Urinary bladder (tissue), 4 donors: ENCODE measurements around the gene PCK2. TPM values are rescaled to one million over a fixed set of nuclear protein-coding genes. Genes with fewer than 3 reads are reported as not detected.

Source experiments
- DNase-seq: peaks from one replicate; pipeline ENCODE4 v3.0.0-alpha.2; 2015; ENCODE audit errors: extremely low spot score
- H3K27ac ChIP-seq: one replicate; pipeline ENCODE4 v1.5.1; 2013; ENCODE audit warnings: low read depth, mild to moderate bottlenecking, moderate library complexity
- H3K36me3 ChIP-seq: one replicate; pipeline ENCODE4 v1.6.1; 2013; ENCODE audit warnings: mild to moderate bottlenecking, moderate library complexity; ENCODE audit not compliant: insufficient read depth
- H3K4me1 ChIP-seq: one replicate; pipeline ENCODE4 v1.6.1; 2013; ENCODE audit warnings: mild to moderate bottlenecking, moderate library complexity; ENCODE audit not compliant: insufficient read depth
- H3K4me3 ChIP-seq: one replicate; pipeline ENCODE4 v1.5.1; 2013; ENCODE audit warnings: low read depth, low read length
- WGBS: extraction: QIAGEN DNeasy Blood & Tissue Kit; methylation state at CpG from one replicate; pipeline ENCODE4 v1.1.7; 2013; 5-methylcytosine and 5-hydroxymethylcytosine counted together
- polyA plus RNA-seq: library from polyadenylated mRNA; stranded (reverse); fragments of 200-250 nt; gene quantifications from one replicate; pipeline ENCODE4 v1.2.3, GENCODE V29; 2013
- total RNA-seq: library from RNA; depleted of rRNA; stranded (reverse); fragments of >200 nt; gene quantifications from one replicate; pipeline ENCODE4 v1.2.3, GENCODE V29; 2014
- donor health status: healthy with polysubstance abuse.
- donor health status: healthy.

The PCK2 gene
- total and polyA plus RNA-seq, 2 donors = 5.3 to 23.7 TPM

- no peak overlapping the region for H3K27ac ChIP-seq
- H3K4me3 ChIP-seq = no peak overlapping the region
- H3K4me1 ChIP-seq = no peaks in the 10 kb centered on the region
- 89% methylated on average over 8 of the region's 8 CpGs for WGBS
- no peak for DNase-seq
- no peaks in the 10 kb centered on the region for H3K36me3 ChIP-seq
These were observed 27.5 kb upstream of the PCK2 start for GRCh38 chr14:24066496-24067132.

GRCh38 chr14:24067133-24068082 is 26.7 kb upstream of the PCK2 start:
- DNase-seq = no peak
- WGBS = 89% methylated on average over 12 of the region's 12 CpGs
- Histone ChIP-seq H3K27ac (no peak overlapping the region), H3K36me3 (no peaks in the 10 kb centered on the region), H3K4me3 (no peak overlapping the region), H3K4me1 (no peaks in the 10 kb centered on the region)

GRCh38 chr14:24068711-24069410 is 25.2 kb upstream of the PCK2 start:
- 81% methylated on average over 10 of the region's 10 CpGs for WGBS
- H3K4me1 ChIP-seq = no peaks in the 10 kb centered on the region
- H3K36me3 ChIP-seq = no peaks in the 10 kb centered on the region
- no peak overlapping the region for H3K4me3 ChIP-seq
- no peak for DNase-seq
- no peak overlapping the region for H3K27ac ChIP-seq

GRCh38 chr14:24069411-24069735 is 24.7 kb upstream of the PCK2 start:
- Histone ChIP-seq H3K36me3 (no peaks in the 10 kb centered on the region), H3K4me1 (no peaks in the 10 kb centered on the region), H3K27ac (no peak overlapping the region), H3K4me3 (no peak overlapping the region)
- WGBS = 77% methylated on average over 6 of the region's 6 CpGs
- no peak for DNase-seq

DNA sequence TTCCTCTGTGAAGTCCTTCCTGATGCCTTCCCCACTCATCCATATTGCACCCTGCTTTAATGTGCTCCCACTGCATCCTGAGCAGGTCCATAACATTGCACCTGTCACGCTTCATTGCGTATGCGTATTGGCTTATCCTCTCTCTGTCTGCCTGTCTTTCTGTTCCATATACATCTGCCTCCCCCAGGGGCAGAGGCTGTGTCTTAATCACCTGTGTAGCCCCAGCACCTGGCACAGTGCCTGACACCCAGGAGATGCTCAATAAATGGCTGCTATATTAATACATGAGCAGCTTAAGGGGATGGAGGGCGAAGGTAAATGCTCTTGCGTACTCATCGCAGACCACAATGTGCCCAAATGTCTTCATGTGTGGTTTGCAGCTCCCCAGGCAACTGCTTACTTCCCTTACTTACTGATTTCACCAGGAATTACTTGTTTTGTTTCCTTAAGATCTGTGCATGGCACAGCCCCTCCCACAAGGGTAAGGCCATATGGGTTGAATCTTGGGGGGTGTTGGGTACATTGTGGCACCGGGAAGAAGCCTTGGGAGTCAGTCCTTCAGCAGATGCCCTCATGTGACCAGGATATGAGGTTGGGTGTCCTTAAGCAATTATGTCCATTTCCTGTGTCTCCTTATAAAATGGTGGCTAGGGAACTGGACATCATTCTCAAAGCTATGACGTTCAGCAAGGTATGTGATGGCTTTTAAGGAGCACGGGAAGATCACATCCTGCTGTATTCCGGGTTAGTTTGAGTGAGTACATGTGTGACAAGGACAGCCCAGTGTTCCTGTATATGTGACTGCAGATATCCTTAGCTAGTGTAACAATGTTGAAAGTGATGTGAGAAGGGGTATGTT is 23.6 kb upstream of the PCK2 start:
- no peak overlapping the region for H3K4me3 ChIP-seq
- DNase-seq = no peak
- no peaks in the 10 kb centered on the region for H3K36me3 ChIP-seq
- H3K4me1 ChIP-seq = no peaks in the 10 kb centered on the region
- WGBS = 78% methylated on average over 10 of the region's 10 CpGs
- H3K27ac ChIP-seq = no peak overlapping the region

- H3K4me1 ChIP-seq = no peaks in the 10 kb centered on the region
- H3K4me3 ChIP-seq = no peak within 1 kb of the TSS
- H3K27ac ChIP-seq = no peak within 1 kb of the TSS
- no peak for DNase-seq
- H3K36me3 ChIP-seq = no peaks in the 10 kb centered on the region
- WGBS = 35% methylated on average over 19 of the region's 19 CpGs
These were observed 22.9 kb upstream of the PCK2 start, which contains the start of gene CPNE6 for GRCh38 chr14:24071144-24071697. CPNE6 (plus strand) TSS chr14:24071562; CDS start chr14:24072937, 1,375 bp downstream.

GRCh38 chr14:24071836-24072430 is 22.2 kb upstream of the PCK2 start:
- WGBS = 66% methylated on average over 12 of the region's 12 CpGs
- no peak for DNase-seq
- H3K4me1 ChIP-seq = no peaks in the 10 kb centered on the region
- H3K4me3 ChIP-seq = no peak overlapping the region
- no peak overlapping the region for H3K27ac ChIP-seq
- no peaks in the 10 kb centered on the region for H3K36me3 ChIP-seq

DNA sequence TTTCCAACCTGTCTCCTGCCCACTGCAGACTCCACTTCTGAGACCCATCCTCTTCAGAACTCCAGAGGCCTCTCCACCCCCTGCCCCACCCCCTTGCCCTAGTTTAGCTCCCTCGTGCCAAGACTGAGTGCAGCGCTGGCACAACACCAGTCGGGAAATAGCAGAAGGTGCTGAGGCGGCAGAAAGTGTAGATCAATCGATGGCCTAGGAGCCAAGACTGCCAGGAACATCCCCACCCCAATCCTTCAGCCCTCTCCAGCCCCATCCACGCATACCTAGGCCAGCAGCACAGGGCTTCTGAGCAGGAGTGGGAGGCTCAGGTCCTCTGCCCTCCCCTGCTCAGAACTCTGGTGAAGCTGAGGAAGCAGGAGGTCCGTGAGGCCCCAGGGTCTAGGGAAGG is 21.7 kb upstream of the PCK2 start:
- no peak for DNase-seq
- Histone ChIP-seq H3K4me1 (no peaks in the 10 kb centered on the region), H3K36me3 (no peaks in the 10 kb centered on the region), H3K4me3 (no peak overlapping the region), H3K27ac (no peak overlapping the region)
- 57% methylated on average over 7 of the region's 7 CpGs for WGBS

GRCh38 chr14:24072881-24073877 is 20.9 kb upstream of the PCK2 start:
- WGBS = 84% methylated on average over 26 of the region's 26 CpGs
- DNase-seq = no peak
- Histone ChIP-seq H3K4me1 (no peaks in the 10 kb centered on the region), H3K27ac (no peak overlapping the region), H3K4me3 (no peak overlapping the region), H3K36me3 (no peaks in the 10 kb centered on the region)

DNA sequence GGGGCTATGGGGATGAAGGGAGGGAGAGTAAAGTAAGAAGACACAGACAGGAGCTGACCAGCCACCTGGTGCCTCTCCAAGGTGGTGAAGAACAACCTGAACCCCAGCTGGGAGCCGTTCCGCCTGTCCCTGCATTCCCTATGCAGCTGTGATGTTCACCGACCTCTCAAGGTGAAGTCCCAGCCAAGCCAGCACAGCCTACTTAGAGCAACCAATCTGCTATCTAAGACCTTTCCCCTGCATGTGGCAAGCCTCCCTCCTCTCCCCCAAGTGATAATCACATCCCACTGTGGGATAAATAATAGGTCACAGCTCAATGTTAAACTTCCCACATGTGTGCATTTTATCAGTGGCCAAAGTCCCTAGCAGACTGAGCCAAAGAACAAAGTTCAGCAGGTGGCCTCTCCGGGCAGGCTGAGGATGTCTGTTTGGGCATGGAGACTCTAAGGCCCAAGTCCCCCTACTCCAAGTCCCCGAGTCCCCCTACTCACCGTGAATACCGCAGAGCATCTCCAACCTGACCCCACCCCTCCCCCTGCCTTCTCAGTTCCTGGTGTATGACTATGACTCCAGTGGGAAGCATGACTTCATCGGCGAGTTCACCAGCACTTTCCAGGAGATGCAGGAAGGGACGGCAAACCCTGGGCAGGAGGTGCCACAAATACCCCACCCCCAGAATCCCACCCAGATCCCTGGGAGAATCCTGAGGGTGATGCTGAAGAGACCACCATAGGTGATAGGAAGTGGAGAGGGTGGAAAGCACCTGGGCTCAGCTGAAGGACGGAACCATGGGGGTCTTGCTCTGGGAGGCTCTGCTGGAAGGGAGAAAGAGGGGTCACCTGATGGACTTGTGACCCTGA is 19.3 kb upstream of the PCK2 start:
- WGBS = 81% methylated on average over 11 of the region's 11 CpGs
- Histone ChIP-seq H3K36me3 (no peaks in the 10 kb centered on the region), H3K27ac (no peak overlapping the region), H3K4me3 (no peak overlapping the region), H3K4me1 (no peaks in the 10 kb centered on the region)
- DNase-seq = no peak
